HPDE6-E6E7 (cell line): ENCODE measurements around the gene ACSF3.

ENCODE experiments used
- DNase-seq: peaks from one replicate; pipeline ENCODE4 v3.0.0; 2011; ENCODE audit warnings: missing footprints; ENCODE audit errors: extremely low spot score

ACSF3 gene

GRCh38 chr16:89130448-89130847, 36.8 kb downstream of the ACSF3 start:
- DNase-seq: no peak

DNA sequence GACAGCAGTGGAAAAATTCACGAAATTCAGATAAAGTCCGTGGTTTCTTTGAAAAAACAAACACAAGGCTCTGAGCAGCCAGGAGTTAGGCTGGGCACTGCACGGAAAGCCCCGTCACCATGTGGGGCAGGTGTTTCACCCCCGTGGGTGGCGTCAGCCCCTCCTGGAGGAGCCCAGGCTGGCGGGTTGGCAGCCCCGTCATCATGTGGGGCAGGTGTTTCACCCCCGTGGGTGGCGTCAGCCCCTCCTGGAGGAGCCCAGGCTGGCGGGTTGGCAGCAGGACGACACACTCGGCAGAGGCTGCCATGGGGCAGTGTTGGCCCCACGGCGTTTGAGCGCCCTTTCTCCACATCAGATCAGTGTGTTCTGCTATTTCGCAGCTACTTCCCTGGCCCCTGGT, 38.1 kb downstream of the ACSF3 start:
- DNase-seq: no peak

DNA sequence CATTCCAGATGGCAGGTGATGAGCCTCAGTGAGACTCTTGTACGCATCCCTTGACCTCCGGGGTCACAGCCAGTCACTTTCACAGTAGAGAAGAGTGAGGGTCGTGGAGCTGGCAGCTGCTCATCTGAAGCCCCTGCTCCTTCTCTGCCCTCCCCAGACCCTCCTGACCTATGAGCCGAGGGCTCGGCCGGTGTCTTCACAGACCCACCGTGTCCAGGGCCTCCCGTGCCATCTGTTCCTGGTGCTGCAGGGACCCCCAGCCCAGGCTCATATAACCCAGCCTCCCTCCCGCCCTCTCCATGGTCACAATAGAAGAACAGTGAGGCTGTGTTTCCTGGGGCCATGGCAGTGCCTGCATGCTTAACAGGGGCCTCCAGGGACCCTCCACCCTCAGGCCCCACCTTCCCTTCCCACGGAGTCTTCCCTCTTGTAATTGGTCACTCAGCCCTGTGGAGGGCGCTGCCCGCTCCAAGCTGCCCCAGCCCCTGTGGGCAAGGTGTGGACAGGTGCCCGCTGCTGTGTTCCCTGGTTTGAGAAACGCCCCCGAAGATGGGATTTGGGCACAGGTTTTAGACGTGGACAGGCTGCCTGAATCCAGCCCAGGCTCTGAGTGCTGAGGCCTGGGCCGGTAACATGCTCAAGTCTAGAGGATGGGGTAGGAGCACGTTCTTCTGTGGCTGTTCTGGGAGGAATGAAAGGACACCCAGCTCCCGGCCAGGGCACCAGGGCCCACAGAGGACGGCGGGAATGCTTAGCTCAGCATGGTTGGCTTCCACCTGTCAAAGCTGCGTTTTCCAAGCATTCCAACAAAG, 38.7 kb downstream of the ACSF3 start:
- DNase-seq: no peak

DNA sequence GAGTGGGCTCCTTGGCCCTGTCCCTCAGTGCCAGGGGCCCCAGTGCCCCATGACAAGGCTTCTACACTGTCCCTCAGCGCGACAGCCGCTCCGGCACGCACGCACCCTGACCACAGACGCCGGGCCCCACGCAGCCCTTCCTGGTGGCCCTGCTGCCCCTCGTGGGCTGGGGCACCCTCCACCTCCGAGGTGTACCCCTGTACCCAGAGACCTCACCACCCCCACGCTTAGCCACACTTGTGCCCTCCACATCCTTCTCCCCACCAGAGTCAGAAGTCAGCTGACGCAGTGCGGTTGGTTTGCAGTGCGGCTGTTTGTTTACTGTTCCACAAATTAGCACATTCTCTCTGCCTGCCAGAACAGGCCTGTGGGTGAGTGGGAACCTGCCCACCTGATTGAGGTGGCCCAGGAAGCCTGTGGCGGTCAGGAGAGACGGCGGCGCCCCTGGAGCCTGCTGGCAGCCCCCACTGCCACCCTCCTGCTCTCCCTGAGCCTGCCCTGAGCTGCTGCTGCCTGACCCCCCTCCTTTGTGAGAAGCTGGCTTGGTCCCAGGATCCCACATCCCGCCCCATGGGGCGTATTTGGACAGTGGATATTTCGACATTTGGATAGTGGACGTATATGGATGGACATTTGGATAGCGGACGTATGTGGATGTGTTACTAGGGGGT, 39.9 kb downstream of the ACSF3 start:
- DNase-seq: no peak

DNA sequence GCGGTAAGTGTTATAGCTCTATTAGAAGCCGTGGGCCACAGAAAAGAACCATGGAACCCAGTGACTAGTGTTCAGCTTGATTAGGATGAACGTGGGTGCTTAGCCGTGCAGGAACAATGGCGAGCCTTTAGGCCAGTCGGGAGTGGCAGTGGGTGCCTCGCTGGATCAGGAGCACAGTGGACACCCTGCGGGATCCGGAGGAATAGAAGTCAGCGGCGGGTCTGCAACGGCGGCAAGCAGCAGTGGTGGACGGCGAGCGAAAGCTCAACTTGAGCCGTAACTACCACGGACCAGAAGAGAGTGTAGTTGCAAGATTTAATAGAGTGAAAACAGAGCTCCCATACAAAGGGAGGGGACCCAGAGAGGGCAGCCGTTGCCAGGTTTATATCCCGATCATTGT, 40.6 kb downstream of the ACSF3 start:
- DNase-seq: no peak

GRCh38 chr16:89135166-89135565, 41.5 kb downstream of the ACSF3 start:
- no peak for DNase-seq

- DNase-seq: no peak
Observed at GRCh38 chr16:89135971-89136765, 42.5 kb downstream of the ACSF3 start.

DNA sequence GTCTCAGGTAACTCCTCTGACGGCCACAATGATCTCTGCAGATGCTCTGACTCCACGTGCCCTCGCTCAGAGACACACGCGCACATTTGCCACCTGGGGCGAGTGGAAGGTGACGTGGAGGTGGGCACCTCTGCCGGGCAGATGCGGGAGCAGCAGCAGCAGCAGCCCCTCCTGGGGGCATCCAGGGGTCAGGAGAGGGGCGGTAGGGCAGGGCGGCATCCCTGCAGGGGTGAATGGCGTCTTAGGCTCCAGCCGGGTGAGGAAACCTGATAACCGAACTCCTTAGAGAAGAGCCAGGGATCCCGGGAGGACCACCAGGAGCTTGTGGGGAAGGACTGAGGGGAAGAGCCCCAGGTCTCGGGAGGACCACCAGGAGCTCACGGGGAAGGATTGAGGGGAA, 43.3 kb downstream of the ACSF3 start:
- no peak for DNase-seq

DNA sequence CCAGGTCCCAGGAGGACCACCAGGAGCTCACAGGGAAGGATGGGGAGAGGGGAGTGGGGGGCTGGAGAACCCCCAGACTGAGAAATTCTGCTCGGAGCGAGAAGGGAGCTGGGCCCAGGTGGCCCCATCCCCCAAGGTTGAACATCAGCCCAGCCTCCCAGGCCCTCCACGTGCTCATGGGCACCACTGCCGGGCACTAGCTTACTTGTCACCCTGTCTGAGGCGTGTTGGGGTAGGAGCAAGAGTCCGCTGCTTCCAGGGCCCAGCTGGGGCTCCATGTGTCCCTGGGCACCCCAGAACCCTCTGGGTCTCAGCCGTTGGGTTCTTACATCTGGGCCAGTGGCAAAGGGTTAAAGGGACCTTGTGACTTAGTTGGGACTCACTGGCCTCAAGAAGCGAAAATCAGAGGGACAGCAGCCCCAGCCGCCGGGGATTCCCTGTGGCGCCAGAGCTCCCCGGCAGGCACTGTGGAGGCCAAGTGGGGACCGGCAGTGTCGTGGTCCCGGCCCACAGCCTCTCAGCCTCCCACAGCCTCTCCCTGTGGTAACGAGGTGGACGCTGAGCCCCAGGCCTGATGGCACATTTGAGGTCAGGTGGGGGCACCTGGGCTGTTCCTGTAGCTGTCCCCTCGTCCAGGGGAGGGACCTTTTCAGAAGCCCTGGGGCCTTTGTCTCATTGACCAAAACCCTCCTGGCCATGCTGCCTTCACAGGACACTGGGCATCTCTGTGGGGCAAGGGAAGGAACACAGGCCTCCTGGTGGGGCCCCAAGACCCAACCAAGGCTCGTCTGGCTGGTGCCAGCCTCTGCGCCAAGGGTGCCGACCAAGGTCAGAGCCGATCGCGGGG, 44.2 kb downstream of the ACSF3 start:
- no peak for DNase-seq

DNA sequence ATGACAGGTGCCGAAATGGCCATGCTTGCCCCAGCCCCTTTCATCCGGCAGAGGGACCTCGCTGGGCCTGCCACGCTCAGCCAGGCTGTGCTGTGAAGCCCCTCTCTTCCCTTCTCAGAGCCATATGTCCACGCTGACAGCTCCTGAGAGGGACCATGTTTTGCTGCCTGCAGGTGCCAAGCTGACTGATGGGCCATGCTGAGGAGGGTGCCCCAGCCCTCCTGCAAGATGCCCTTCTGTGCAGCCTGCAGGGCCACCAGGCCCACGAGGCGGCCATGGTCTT, 44.8 kb downstream of the ACSF3 start:
- no peak for DNase-seq

- no peak for DNase-seq
Observed at GRCh38 chr16:89138843-89139520, 45.3 kb downstream of the ACSF3 start.

DNA sequence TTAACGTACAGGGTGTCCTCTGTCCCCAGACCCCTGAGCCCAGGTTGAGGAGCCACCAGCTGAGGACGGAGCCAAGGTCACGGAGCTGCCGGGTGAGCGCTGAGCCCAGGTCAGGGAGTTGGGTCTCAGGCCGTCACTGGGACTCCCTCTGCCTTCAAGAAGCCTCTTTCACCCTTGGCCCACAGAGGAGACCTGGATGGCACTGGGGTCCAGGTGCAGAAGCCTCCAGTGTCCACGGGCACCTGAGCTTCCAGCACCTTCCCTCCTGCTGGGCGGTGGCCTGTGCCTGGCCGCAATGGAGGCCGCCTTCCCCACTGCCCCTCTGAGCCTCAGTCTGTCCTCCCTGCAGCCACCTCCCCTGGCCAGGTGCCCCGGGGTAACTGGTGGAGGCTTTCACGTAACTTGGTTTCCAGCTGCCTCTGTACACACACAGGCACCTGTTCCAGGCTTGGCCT, 46.3 kb downstream of the ACSF3 start:
- DNase-seq: no peak

DNA sequence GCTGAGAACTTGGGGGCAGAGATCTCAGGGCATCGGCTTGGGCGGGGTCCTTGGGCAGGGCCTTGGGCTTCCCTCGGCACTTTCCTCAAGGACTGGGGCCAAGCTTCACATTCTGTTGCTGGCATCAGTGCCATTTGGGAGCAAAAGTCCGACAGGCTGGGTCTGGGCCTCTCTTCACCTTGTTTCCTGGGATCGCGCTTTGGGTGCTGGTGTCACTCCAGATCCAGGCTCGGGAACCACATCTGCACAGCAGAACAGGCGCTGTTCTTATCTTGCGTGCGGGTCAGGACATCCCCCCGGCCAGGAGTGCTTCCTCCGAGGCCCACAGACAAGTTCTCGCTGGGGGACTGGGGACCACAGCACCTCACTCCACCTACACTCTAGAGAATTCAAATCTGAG, 46.7 kb downstream of the ACSF3 start:
- no peak for DNase-seq

DNA sequence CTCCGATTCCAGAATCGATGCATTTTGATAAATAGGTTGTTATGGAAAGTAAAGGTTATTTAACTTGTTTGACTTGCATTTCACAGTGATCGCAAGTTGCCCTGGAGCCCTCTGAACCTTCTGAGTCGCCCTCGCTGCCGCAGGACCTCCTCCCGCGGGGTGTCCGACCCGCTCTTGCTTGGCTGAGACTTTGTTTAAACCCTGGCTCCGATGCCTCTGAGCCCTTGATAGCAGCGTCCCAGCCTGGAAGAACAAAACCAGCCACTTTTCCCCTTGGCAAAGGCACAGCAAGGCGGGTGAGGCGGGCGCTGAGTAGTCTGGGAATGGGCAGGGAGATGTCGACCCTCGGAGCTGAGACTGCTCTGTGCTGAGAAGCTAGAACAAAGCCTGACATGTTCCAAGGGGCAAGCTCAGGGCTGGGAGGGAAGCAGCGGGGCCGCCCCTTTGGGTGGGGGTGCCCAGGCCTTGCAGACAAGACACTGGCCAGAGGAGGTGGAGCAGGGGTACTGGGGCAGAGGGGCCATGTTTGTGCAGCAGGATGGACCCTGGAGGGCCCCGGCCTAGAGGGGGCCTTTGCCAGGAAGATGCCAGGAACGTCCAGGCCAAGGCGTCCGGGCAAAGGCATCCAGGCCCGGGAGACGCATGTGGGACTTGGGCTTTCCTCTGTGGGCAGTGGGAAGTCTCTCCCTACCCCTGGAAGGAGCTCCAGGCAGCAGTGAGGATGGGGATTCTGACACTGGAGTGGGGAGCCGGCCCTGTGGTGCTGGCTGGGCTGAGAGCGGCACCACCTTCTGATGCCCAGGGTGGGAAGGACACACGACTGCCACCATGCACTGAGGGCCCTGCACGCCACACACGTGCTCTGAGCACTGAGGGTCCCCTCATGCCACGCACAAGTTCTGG, 47.6 kb downstream of the ACSF3 start:
- no peak for DNase-seq

GRCh38 chr16:89141884-89142267, 48.2 kb downstream of the ACSF3 start:
- no peak for DNase-seq

- DNase-seq: no peak
Observed at GRCh38 chr16:89142474-89143195, 49.0 kb downstream of the ACSF3 start.

DNA sequence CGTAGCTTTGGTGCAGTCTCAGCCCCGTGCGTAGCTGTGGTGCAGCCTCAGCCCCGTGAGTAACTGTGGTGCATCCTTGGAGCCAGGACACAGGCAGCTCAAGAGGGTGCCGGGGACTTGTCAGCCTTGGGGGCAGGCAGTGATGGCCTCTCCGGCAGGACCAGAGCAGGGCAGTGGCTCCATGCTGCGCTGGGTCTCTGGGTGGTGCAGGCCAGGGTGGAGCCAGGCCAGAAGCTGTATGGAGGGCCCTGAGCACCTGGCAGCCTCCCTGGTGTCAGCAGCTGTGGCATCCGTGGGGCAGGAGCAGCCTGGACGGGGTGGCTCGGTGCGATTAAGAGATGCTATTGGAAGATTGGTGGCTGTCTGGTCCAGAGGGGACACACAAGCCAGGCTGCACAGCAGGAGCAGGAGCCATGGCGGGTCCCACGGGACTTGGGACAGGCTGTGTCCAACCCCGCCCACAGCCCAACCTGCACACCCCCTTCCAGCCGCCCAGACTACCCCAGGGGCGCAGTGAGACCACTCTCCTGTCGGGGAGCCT, 49.6 kb downstream of the ACSF3 start:
- no peak for DNase-seq

- DNase-seq: no peak
Observed at GRCh38 chr16:89143911-89144675, 50.4 kb downstream of the ACSF3 start.

GRCh38 chr16:89144681-89145080, 51.0 kb downstream of the ACSF3 start:
- no peak for DNase-seq
